Epithelial cell of proximal tubule (primary cell): ENCODE data around the gene CDC42SE2. TPM values are rescaled to one million over a fixed set of nuclear protein-coding genes. Genes with fewer than 3 reads are reported as not detected.
A peak's percentile ranks its signal among the peaks of the same experiment; 100 is the strongest.

ENCODE experiments used
- DNase-seq: peaks from one replicate; pipeline ENCODE4 v3.0.0-alpha.2; 2011; ENCODE audit warnings: low read depth
- H3K4me3 ChIP-seq: 2 replicates; pipeline ENCODE4 v1.5.1; 2011; ENCODE audit warnings: low read depth, mild to moderate bottlenecking, low read length
- CTCF ChIP-seq: conservative IDR thresholded peaks from 2 replicates; pipeline ENCODE4 v1.5.1; 2012; ENCODE audit warnings: low read depth, mild to moderate bottlenecking, low read length
- total RNA-seq: library from RNA; depleted of rRNA; stranded (reverse); fragments of >200 nt; gene quantifications from 2 replicates; pipeline ENCODE4 v1.2.3, GENCODE V29; 2015

Gene CDC42SE2
- total RNA-seq, 1 donor from 2014 or later = 40.1 TPM

GRCh38 chr5:131382407-131383395 lies 118.8 kb downstream of the CDC42SE2 start:
- TF ChIP-seq CTCF = peak; percentile 75
- DNase-seq = no peak
- H3K4me3 ChIP-seq = no peak overlapping the region

GRCh38 chr5:131384173-131384572 lies 120.3 kb downstream of the CDC42SE2 start:
- TF ChIP-seq CTCF = no peak
- no peak overlapping the region for H3K4me3 ChIP-seq
- no peak for DNase-seq

GRCh38 chr5:131384616-131385214 lies 120.9 kb downstream of the CDC42SE2 start:
- no peak for DNase-seq
- TF ChIP-seq CTCF = no peak

GRCh38 chr5:131386124-131386523 lies 122.3 kb downstream of the CDC42SE2 start:
- no peak overlapping the region for H3K4me3 ChIP-seq
- DNase-seq = no peak
- no peak for TF ChIP-seq CTCF

More at GRCh38 chr5:131384616-131385214, 120.9 kb downstream of the CDC42SE2 start:
- H3K4me3 ChIP-seq = no peak overlapping the region

- peak; percentile 69 for DNase-seq
- no peak overlapping the region for H3K4me3 ChIP-seq
- TF ChIP-seq CTCF = no peak
Measured at GRCh38 chr5:131386779-131387178, 122.9 kb downstream of the CDC42SE2 start.

GRCh38 chr5:131387255-131387654 lies 123.4 kb downstream of the CDC42SE2 start:
- no peak for TF ChIP-seq CTCF
- no peak overlapping the region for H3K4me3 ChIP-seq
- DNase-seq = no peak
